HepG2 (cell line): ENCODE results near the gene TFCP2L1. TPM values are rescaled to one million over a fixed set of nuclear protein-coding genes. Genes with fewer than 3 reads are reported as not detected.

Experiments
- ATAC-seq: fragments of 200-7000 bp; cut with Tn5 transposase; 3 replicates; pipeline ENCODE4 v1.9.1; 2020; ENCODE audit warnings: mild to moderate bottlenecking, moderate library complexity
- BruUV-seq: library from RNA; stranded (reverse); fragments of 400-500 nt; replicated peaks from 2 replicates; lab custom pipeline; 2021; lab: Mats Ljungman, UMichigan
- CTCF ChIA-PET: fragments of 300-600 bp; formaldehyde crosslinking; extraction: SDS; loops from one replicate; lab custom pipeline; 2021; ENCODE audit warnings: low total read pairs, inconsistent platforms, low intra/inter-chr PET ratio; lab: Yijun Ruan, JAX
- POLR2A ChIA-PET: fragments of 350-600 bp; sonication (Branson Sonifier 250); formaldehyde crosslinking; loops from one replicate; lab custom pipeline; 2020; ENCODE audit warnings: antibody characterized with exemption, inconsistent platforms; lab: Yijun Ruan, JAX
- DNase-seq: peaks from one replicate; pipeline ENCODE4 v3.0.0-alpha.2; 2015; ENCODE audit warnings: low spot score
- FAIRE-seq: peaks from 3 replicates; lab custom pipeline; 2011; peaks lifted over from hg19 to GRCh38; lab: Jason Lieb, UNC
- H2AFZ ChIP-seq: one replicate; pipeline ENCODE4 v1.6.1; 2011; ENCODE audit warnings: low read length, inconsistent platforms
- H3K27ac ChIP-seq: fragments of 300-600 bp; 3 replicates; pipeline ENCODE4 v1.8.0; 2011; ENCODE audit warnings: mixed run types, mild to moderate bottlenecking, mixed read lengths, low read length, inconsistent platforms; ENCODE audit not compliant: insufficient read depth; ENCODE audit errors: extremely low read length
- H3K27me3 ChIP-seq, 2 experiments: fragments of 200-600 bp in 1 of 2; 2 replicates in 1 of 2; 3 replicates in 1 of 2; pipeline versions ENCODE4 v1.6.0 to v1.8.0; 2011; ENCODE audit warnings: low read length in 2 of 2, mild to moderate bottlenecking in 2 of 2, moderate library complexity in 2 of 2, inconsistent platforms in 1 of 2; ENCODE audit not compliant: insufficient read depth in 2 of 2, control insufficient read depth in 1 of 2
- H3K36me3 ChIP-seq, 2 experiments: fragments of 200-600 bp in 1 of 2; replicated peaks in 1 of 2; 2 replicates in 1 of 2; 3 replicates in 1 of 2; pipeline versions ENCODE4 v1.5.1 to v1.8.0; 2011; ENCODE audit warnings: low read length in 2 of 2, inconsistent platforms in 1 of 2; ENCODE audit not compliant: insufficient read depth in 2 of 2, control insufficient read depth in 1 of 2
- H3K4me1 ChIP-seq: 2 replicates; pipeline ENCODE4 v1.5.1; 2012; ENCODE audit warnings: low read length, inconsistent platforms; ENCODE audit not compliant: insufficient read depth
- H3K4me2 ChIP-seq: 2 replicates; pipeline ENCODE4 v1.6.0; 2011; ENCODE audit warnings: low read depth, low read length, inconsistent platforms
- H3K4me3 ChIP-seq, 3 experiments: fragments of 200-600 bp in 1 of 3; sonication (generic), shearing (Covaris generic) in 1 of 3; replicated peaks in 1 of 3; 2 replicates each; pipeline ENCODE4 v1.5.1; 2011 to 2016; ENCODE audit warnings: low read length in 3 of 3, inconsistent platforms in 2 of 3, low read depth in 2 of 3, mild to moderate bottlenecking in 2 of 3, control low read depth in 1 of 3, mixed read lengths in 1 of 3; ENCODE audit not compliant: insufficient read depth in 1 of 3
- H3K79me2 ChIP-seq: one replicate; pipeline ENCODE4 v1.6.1; 2011; ENCODE audit warnings: low read length, inconsistent platforms; ENCODE audit not compliant: insufficient read depth
- H3K9ac ChIP-seq: 2 replicates; pipeline ENCODE4 v1.6.0; 2011; ENCODE audit warnings: mild to moderate bottlenecking, low read depth, low read length, inconsistent platforms; ENCODE audit not compliant: insufficient read depth
- H3K9me3 ChIP-seq: 2 replicates; pipeline ENCODE4 v1.5.1; 2012; ENCODE audit warnings: mild to moderate bottlenecking, low read length
- H4K20me1 ChIP-seq: 2 replicates; pipeline ENCODE4 v1.6.0; 2011; ENCODE audit warnings: inconsistent platforms, mild to moderate bottlenecking, low read length, moderate library complexity; ENCODE audit not compliant: insufficient read depth
- CEBPB ChIP-seq: IDR thresholded peaks from 2 replicates; pipeline ENCODE4 v1.6.1; 2011; ENCODE audit warnings: low read depth, low read length, improper control_type of control experiment, borderline replicate concordance
- CEBPG ChIP-seq: IDR thresholded peaks from 2 replicates; pipeline ENCODE4 v1.6.1; 2016
- MIXL1 ChIP-seq: IDR thresholded peaks from 2 replicates; pipeline ENCODE4 v1.6.1; 2016
- SAFB2 ChIP-seq: sonication (generic); formaldehyde crosslinking; IDR thresholded peaks from 2 replicates; pipeline ENCODE4 v1.5.1; 2020; ENCODE audit warnings: missing genetic modification reagents, low read depth, mild to moderate bottlenecking, borderline replicate concordance
- SMAD3 ChIP-seq: sonication (generic); formaldehyde crosslinking; IDR thresholded peaks from 2 replicates; pipeline ENCODE4 v1.4.0; 2020; ENCODE audit warnings: missing genetic modification reagents
- TAF15 ChIP-seq: fragments of 200-400 bp; formaldehyde crosslinking; IDR thresholded peaks from one replicate; pipeline ENCODE4 v1.6.1; 2018; ENCODE audit warnings: mild to moderate bottlenecking, low read depth, low read length; ENCODE audit not compliant: poor library complexity, severe bottlenecking
- TRIM24 ChIP-seq: sonication (generic); formaldehyde crosslinking; IDR thresholded peaks from 2 replicates; pipeline ENCODE4 v1.8.0; 2022; ENCODE audit warnings: mild to moderate bottlenecking, missing genetic modification reagents
- YEATS2 ChIP-seq: sonication (generic); formaldehyde crosslinking; IDR thresholded peaks from 2 replicates; pipeline ENCODE4 v1.4.0; 2020; ENCODE audit warnings: missing genetic modification reagents, borderline replicate concordance
- ZBTB42 ChIP-seq: sonication (generic); formaldehyde crosslinking; IDR thresholded peaks from 2 replicates; pipeline ENCODE4 v1.5.0; 2020; ENCODE audit warnings: mild to moderate bottlenecking, missing genetic modification reagents
- ZNF17 ChIP-seq: sonication (generic); formaldehyde crosslinking; IDR thresholded peaks from 2 replicates; pipeline ENCODE4 v1.5.0; 2020; ENCODE audit warnings: mild to moderate bottlenecking, missing genetic modification reagents
- ZNF263 ChIP-seq: sonication (generic); formaldehyde crosslinking; IDR thresholded peaks from 2 replicates; pipeline ENCODE4 v1.4.0; 2020; ENCODE audit warnings: missing genetic modification reagents
- ZNF343 ChIP-seq: sonication (generic); formaldehyde crosslinking; IDR thresholded peaks from 2 replicates; pipeline ENCODE4 v1.4.0; 2020; ENCODE audit warnings: mild to moderate bottlenecking, missing genetic modification reagents
- ZNF672 ChIP-seq: sonication (generic); formaldehyde crosslinking; IDR thresholded peaks from 2 replicates; pipeline ENCODE4 v1.8.1; 2022; ENCODE audit warnings: missing genetic modification reagents
- WGBS: methylation state at CpG from one replicate; pipeline ENCODE4 v1.1.6; 2017; ENCODE audit warnings: low lambda C conversion rate; 5-methylcytosine and 5-hydroxymethylcytosine counted together
- in situ Hi-C: cut with HindIII; loops from 2 replicates; pipeline ENCODE4 v1.10.0; 2017; ENCODE audit warnings: low pct_unique_long_range_greater_than_20kb; ENCODE audit not compliant: extremely low pct_ligation_motif_present
- intact Hi-C: fragments of 100-400 bp; cut with micrococcal nuclease; formaldehyde crosslinking; loops from one replicate; pipeline ENCODE4 v1.10.0; 2022; ENCODE audit not compliant: unreplicated experiment
- polyA plus RNA-seq, 8 experiments: library from polyadenylated mRNA; depleted of rRNA in 3 of 8; stranded (reverse) in 7 of 8; unstranded in 1 of 8; fragments of >200 nt; fragmentation: Illumina TruSeq in 4 of 8; extraction: Trizol in 4 of 8; gene quantifications; 2 replicates each; pipeline versions ENCODE4 v1.2.1 to v1.2.3, GENCODE V29; 2011 to 2016; ENCODE audit warnings: low read depth in 4 of 8, missing spikeins in 1 of 8, mixed read lengths in 1 of 8; ENCODE audit not compliant: insufficient read depth in 1 of 8
- total RNA-seq, 5 experiments: library from RNA; depleted of rRNA; stranded (reverse); fragments of >200 nt; fragmentation: Illumina TruSeq; extraction: Trizol; gene quantifications; 2 replicates each; pipeline ENCODE4 v1.2.3, GENCODE V29; 2016; ENCODE audit warnings: low read depth in 1 of 5
- TF ChIP-seq, protein P1 (sequence below): sonication (generic); formaldehyde crosslinking; IDR thresholded peaks from 2 replicates; pipeline ENCODE4 v1.4.0; 2020; ENCODE audit warnings: mild to moderate bottlenecking, missing genetic modification reagents

The TFCP2L1 gene
- total and polyA plus RNA-seq, 2 of the 13 experiments (the other 11 are each of a cell fraction or from before 2014, with no cell fraction given), result under 0.01 TPM; not detected in 1

DNA sequence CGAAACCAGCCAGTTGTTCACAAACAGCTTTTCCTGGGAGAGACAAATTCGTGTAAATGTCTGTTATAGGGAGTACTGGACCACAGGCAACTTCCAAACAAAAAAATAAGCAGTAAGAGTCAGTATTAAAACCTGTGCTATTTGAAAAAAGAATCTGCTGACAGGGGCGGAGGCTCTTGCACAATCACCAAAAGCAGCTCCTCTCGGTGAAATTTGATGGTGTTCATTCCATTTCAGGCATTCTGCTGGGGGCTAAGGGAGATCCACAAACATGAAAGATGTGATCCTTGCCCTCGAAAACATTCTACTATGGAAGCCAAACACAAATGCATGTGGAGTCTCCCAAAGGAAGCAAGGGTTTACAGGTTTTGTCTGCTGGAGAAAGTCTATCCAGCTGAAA lies 45.0 kb downstream of the TFCP2L1 start:
- FAIRE-seq, result no peak

DNA sequence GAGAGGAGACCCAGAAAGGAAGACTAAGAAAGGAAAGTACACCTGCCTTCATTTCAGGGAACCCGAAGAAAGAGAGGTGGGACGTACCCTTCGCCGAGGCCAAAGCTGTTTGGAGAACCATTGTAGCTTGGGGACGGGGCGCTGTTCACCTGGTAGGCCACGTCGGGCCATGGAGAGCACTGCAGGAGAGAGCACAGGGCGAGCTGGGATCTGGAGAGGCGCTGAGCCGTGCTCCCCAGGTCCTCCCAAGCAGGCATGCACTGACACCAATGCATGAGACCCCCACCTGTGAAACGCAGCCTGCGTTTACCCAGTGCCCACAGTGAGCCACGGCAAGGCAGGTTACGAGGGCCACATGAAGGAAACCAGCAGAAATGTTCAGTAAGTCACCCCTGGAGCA lies 45.5 kb downstream of the TFCP2L1 start:
- Histone ChIP-seq H3K79me2 (no peaks in the 10 kb centered on the region), H3K36me3 (no peaks in the 10 kb centered on the region), H3K4me3 (no peak overlapping the region), H3K27ac (no peak overlapping the region), H4K20me1 (no peaks in the 10 kb centered on the region), H2AFZ (no peak overlapping the region), H3K4me1 (no peaks in the 10 kb centered on the region), H3K9ac (no peak overlapping the region), H3K4me2 (no peak overlapping the region), H3K27me3 (peaks cover 27 to 95% of the 10 kb centered on the region in 2 experiments), H3K9me3 (no peaks in the 10 kb centered on the region)
- POLR2A ChIA-PET, result no interaction called here
- 39% methylated on average over 15 of the region's 15 CpGs for WGBS
- no TSS peak for BruUV-seq
- intact Hi-C loops, result no loop called here
- in situ Hi-C loops, result no loop called here
- FAIRE-seq (no peak), DNase-seq (no peak), ATAC-seq (no peak)
- CTCF ChIA-PET, result no interaction called here
- TF ChIP-seq ZNF672 (CRISPR knock-in tag) (no peak), TRIM24 (CRISPR knock-in tag) (no peak), YEATS2 (CRISPR knock-in tag) (no peak), ZBTB42 (CRISPR knock-in tag) (no peak), ZNF263 (CRISPR knock-in tag) (peak; percentile 70), ZNF343 (CRISPR knock-in tag) (no peak)
- TF ChIP-seq, all 625 proteins: peak for 1

More for the DNA sequence above, 45.0 kb downstream of the TFCP2L1 start:
- no peak overlapping the region for H3K9ac ChIP-seq
- no peaks in the 10 kb centered on the region for H3K36me3 ChIP-seq
- no peak overlapping the region for H3K4me3 ChIP-seq
- H3K27me3 ChIP-seq, result peaks cover 30 to 95% of the 10 kb centered on the region in 2 experiments
- peak; percentile 81 for TF ChIP-seq CEBPB
- no peak for TF ChIP-seq MIXL1 (CRISPR knock-in tag)
- TF ChIP-seq SAFB2 (CRISPR knock-in tag), result no peak
- 0 out of 2 replicates have a peak, but pooled peaks have one; percentile 18 for TF ChIP-seq CEBPG (CRISPR knock-in tag)
- TF ChIP-seq, protein P1, sequence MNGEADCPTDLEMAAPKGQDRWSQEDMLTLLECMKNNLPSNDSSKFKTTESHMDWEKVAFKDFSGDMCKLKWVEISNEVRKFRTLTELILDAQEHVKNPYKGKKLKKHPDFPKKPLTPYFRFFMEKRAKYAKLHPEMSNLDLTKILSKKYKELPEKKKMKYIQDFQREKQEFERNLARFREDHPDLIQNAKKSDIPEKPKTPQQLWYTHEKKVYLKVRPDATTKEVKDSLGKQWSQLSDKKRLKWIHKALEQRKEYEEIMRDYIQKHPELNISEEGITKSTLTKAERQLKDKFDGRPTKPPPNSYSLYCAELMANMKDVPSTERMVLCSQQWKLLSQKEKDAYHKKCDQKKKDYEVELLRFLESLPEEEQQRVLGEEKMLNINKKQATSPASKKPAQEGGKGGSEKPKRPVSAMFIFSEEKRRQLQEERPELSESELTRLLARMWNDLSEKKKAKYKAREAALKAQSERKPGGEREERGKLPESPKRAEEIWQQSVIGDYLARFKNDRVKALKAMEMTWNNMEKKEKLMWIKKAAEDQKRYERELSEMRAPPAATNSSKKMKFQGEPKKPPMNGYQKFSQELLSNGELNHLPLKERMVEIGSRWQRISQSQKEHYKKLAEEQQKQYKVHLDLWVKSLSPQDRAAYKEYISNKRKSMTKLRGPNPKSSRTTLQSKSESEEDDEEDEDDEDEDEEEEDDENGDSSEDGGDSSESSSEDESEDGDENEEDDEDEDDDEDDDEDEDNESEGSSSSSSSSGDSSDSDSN (CRISPR knock-in tag), result no peak
- no peak for TF ChIP-seq TAF15
- TF ChIP-seq ZNF17 (CRISPR knock-in tag), result no peak
- no peak for TF ChIP-seq SMAD3 (CRISPR knock-in tag)
- no peak overlapping the region for H3K27ac ChIP-seq
- H3K4me1 ChIP-seq, result no peaks in the 10 kb centered on the region
- ChIA-PET CTCF (no interaction called here), POLR2A (no interaction called here)
- H3K79me2 ChIP-seq, result no peaks in the 10 kb centered on the region
- DNase-seq (no peak), ATAC-seq (no peak)
- no peak overlapping the region for H2AFZ ChIP-seq
- BruUV-seq, result no TSS peak
- no peaks in the 10 kb centered on the region for H4K20me1 ChIP-seq
- in situ Hi-C loops, result no loop called here
- WGBS, result 9% methylated on average over 5 of the region's 5 CpGs
- no peaks in the 10 kb centered on the region for H3K9me3 ChIP-seq
- H3K4me2 ChIP-seq, result no peak overlapping the region
- intact Hi-C loops, result no loop called here
